ENCODE measurements around the gene CMTM5.

Gene CMTM5

DNA sequence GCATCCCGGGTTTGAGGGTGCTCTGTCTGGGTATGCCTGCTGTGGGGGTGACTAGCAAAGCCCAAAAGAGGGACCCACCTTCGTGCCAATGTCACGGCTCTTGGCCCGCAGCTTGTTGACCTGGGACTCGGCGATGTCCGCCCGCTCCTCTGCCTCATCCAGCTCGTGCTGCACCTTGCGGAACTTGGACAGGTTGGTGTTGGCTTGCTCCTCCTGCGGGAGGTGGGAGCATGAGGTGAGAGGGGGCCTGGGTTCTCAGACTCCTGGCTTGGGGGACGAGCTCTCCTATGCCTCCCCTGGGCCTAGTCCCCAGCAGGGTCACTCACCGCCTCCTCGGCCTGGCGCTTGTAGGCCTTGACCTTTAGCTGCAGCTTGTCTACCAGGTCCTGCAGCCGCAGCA is 36.8 kb downstream of the CMTM5 start:
- no peak for TF ChIP-seq POLR2AphosphoS5 (IDR thresholded peaks at IDR 0.05; ENCODE audit: low read depth, low read length)
- TF ChIP-seq FOXP2 (optimal IDR thresholded peaks at IDR 0.05; ENCODE audit: borderline replicate concordance, extremely low read depth, extremely low read length, insufficient read depth) = no peak
- TF ChIP-seq TAF1 (IDR thresholded peaks at IDR 0.05; ENCODE audit: borderline replicate concordance, insufficient read depth, low read length) = no peak
- TF ChIP-seq SIN3A (IDR thresholded peaks at IDR 0.05; ENCODE audit: borderline replicate concordance, insufficient read depth, low read length) = no peak
- TF ChIP-seq, protein P1, sequence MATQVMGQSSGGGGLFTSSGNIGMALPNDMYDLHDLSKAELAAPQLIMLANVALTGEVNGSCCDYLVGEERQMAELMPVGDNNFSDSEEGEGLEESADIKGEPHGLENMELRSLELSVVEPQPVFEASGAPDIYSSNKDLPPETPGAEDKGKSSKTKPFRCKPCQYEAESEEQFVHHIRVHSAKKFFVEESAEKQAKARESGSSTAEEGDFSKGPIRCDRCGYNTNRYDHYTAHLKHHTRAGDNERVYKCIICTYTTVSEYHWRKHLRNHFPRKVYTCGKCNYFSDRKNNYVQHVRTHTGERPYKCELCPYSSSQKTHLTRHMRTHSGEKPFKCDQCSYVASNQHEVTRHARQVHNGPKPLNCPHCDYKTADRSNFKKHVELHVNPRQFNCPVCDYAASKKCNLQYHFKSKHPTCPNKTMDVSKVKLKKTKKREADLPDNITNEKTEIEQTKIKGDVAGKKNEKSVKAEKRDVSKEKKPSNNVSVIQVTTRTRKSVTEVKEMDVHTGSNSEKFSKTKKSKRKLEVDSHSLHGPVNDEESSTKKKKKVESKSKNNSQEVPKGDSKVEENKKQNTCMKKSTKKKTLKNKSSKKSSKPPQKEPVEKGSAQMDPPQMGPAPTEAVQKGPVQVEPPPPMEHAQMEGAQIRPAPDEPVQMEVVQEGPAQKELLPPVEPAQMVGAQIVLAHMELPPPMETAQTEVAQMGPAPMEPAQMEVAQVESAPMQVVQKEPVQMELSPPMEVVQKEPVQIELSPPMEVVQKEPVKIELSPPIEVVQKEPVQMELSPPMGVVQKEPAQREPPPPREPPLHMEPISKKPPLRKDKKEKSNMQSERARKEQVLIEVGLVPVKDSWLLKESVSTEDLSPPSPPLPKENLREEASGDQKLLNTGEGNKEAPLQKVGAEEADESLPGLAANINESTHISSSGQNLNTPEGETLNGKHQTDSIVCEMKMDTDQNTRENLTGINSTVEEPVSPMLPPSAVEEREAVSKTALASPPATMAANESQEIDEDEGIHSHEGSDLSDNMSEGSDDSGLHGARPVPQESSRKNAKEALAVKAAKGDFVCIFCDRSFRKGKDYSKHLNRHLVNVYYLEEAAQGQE (IDR thresholded peaks at IDR 0.05; ENCODE audit: insufficient read depth in 1 of 2, low read depth in 2 of 2, low read length in 2 of 2) = no peak

DNA sequence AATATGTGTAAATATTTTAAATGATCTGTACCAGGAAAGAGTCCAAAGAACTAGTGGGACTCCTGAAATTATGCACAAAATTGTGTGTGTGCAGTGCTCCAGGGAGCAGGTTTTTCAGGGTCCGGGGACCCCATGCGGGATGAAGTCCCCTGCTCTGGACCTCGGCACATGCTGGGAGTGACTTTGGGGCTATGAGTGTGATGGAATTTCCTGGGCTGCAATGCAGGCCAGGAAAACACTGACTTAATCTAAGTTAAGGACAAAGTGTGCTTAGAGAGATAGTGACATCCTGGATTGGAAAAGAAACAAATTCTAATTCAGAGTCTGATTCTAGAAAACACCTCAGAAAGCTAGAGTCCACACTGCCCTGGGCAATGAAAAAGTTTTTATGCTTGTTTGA is 37.4 kb downstream of the CMTM5 start:
- TF ChIP-seq FOXP2 (optimal IDR thresholded peaks at IDR 0.05; ENCODE audit: borderline replicate concordance, extremely low read depth, extremely low read length, insufficient read depth) (no peak), SIN3A (IDR thresholded peaks at IDR 0.05; ENCODE audit: borderline replicate concordance, insufficient read depth, low read length) (no peak), POLR2AphosphoS5 (IDR thresholded peaks at IDR 0.05; ENCODE audit: low read depth, low read length) (no peak), TAF1 (IDR thresholded peaks at IDR 0.05; ENCODE audit: borderline replicate concordance, insufficient read depth, low read length) (no peak)
- TF ChIP-seq, protein P1 (IDR thresholded peaks at IDR 0.05; ENCODE audit: insufficient read depth in 1 of 2, low read depth in 2 of 2, low read length in 2 of 2) = no peak

DNA sequence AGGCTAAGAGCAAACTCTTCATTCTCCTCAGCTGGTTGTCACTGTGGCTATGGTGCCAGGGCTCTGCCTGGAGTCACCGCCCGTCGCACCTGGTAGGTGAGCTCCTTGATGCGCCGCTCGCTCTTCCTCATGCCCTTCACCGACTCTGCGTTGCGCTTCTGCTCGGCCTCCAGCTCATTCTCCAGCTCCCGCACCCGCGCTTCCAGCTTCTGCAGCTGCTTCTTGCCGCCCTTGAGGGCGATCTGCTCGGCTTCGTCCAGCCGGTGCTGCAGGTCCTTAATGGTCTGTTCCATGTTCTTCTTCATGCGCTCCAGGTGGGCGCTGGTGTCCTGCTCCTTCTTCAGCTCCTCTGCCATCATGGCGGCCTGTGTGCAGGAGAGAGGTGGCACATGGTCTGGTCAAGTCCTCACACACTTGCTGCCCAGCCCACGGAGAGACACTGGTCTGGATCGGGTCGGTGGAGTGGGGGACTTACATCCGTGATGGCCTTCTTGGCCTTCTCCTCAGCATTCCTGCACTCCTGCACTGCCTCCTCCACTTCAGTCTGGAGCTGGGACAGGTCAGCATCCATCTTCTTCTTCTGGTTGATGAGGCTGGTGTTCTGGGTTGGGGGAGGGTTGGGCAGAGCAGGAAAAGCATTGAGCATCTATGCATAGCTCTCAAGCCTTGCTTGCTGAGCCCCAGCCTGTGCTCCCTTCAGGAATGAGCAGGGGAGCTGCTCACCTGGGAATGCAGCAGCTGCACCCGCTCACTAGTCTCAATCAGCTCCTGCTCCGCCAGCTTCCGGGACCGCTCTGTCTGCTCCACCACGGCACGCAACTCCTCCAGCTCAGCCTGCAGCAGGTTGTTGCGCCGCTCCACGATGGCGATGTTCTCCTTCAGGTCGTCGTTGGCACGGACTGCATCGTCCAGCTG is 38.3 kb downstream of the CMTM5 start:
- TF ChIP-seq SIN3A (IDR thresholded peaks at IDR 0.05; ENCODE audit: borderline replicate concordance, insufficient read depth, low read length) = no peak

DNA sequence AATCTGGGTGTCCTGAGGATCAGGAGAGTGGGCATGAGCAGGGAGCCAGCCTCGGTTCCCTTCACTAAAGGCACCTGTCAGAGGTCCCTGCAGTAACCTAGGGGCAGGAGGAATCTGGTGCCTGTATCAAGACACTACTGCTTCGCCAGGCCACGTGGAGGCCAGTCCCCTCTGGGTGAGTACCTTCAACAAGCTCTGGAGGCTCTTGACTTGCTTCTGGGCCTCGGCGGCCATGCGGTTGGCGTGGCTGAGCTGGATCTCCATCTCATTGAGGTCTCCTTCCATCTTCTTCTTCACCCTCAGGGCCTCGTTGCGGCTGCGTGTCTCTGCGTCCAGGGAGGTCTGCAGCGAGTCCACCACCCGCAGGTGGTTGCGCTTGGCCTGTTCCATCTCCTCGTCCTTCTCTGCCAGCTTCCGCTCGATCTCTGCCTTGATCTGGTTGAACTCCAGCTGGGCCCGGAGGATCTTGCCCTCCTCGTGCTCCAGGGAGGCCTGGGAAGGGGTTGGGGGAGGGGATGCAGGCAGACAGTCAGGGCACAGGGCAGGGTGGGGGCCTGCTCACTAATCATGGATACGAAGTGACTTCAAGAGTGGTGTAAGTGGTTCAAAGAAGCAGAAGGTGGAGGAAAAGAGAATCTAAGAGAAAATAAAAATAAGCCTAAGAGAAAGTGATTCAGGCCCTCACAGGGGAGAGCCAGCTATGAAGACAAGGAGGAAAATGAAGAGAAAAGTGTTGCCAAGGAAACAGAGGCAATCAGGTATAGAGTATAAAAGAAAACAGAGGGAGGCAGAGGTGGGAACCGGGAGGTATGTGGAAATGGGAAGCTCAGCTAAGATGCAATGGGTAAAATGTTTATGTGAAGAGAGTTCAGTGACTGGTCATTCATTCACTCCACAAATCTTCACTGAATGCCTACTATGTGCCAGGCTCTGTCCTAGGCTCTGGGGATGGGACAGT is 39.3 kb downstream of the CMTM5 start:
- TF ChIP-seq FOXP2 (optimal IDR thresholded peaks at IDR 0.05; ENCODE audit: borderline replicate concordance, extremely low read depth, extremely low read length, insufficient read depth) = no peak
- no peak for TF ChIP-seq TAF1 (IDR thresholded peaks at IDR 0.05; ENCODE audit: borderline replicate concordance, insufficient read depth, low read length)
- TF ChIP-seq SIN3A (IDR thresholded peaks at IDR 0.05; ENCODE audit: borderline replicate concordance, insufficient read depth, low read length) = no peak
- TF ChIP-seq POLR2AphosphoS5 (IDR thresholded peaks at IDR 0.05; ENCODE audit: low read depth, low read length) = no peak
- TF ChIP-seq, protein P1 (IDR thresholded peaks at IDR 0.05; ENCODE audit: insufficient read depth in 1 of 2, low read depth in 2 of 2, low read length in 2 of 2) = no peak

DNA sequence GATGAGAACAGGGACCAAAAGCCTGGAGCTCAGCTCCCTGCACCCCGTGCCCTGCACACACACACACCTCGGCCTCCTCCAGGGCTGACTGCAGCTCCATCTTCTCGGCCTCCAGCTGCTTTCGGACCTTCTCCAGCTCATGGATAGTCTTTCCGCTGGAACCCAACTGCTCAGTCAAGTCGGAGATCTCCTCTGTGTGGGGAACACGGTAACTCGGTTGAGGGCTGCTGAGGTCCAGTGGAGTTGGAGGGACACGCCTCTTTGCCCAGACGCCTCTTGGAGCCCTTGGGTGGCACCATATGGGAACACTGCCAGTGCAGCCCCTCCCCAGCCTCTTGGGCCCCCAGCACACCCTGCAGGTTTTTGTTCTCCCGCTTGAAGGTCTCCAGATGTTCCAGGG is 40.0 kb downstream of the CMTM5 start:
- TF ChIP-seq TAF1 (IDR thresholded peaks at IDR 0.05; ENCODE audit: borderline replicate concordance, insufficient read depth, low read length) (no peak), POLR2AphosphoS5 (IDR thresholded peaks at IDR 0.05; ENCODE audit: low read depth, low read length) (no peak), FOXP2 (optimal IDR thresholded peaks at IDR 0.05; ENCODE audit: borderline replicate concordance, extremely low read depth, extremely low read length, insufficient read depth) (no peak), SIN3A (IDR thresholded peaks at IDR 0.05; ENCODE audit: borderline replicate concordance, insufficient read depth, low read length) (no peak)
- TF ChIP-seq, protein P1 (IDR thresholded peaks at IDR 0.05; ENCODE audit: insufficient read depth in 1 of 2, low read depth in 2 of 2, low read length in 2 of 2) = no peak

Measured in PFSK-1 (cell line).